DOHH2 (cell line): ENCODE results near the gene SLC26A8.

Source experiments
- H3F3A ChIP-seq: fragments of 200-600 bp; sonication (generic), shearing (Covaris generic); 2 replicates; pipeline ENCODE4 v1.6.0; 2016; ENCODE audit warnings: antibody characterized with exemption, mild to moderate bottlenecking; ENCODE audit not compliant: control insufficient read depth, insufficient read depth
- H3K27ac ChIP-seq: fragments of 200-600 bp; sonication (generic); 2 replicates; pipeline ENCODE4 v1.5.1; 2014; ENCODE audit warnings: low read depth, mild to moderate bottlenecking, low read length, moderate library complexity
- H3K27me3 ChIP-seq: fragments of 200-600 bp; sonication (generic); 2 replicates; pipeline ENCODE4 v1.6.1; 2014; ENCODE audit warnings: mild to moderate bottlenecking, low read length, mixed read lengths; ENCODE audit not compliant: control insufficient read depth
- H3K36me3 ChIP-seq: fragments of 200-600 bp; sonication (generic); 2 replicates; pipeline ENCODE4 v1.6.1; 2014; ENCODE audit warnings: mild to moderate bottlenecking, low read length, moderate library complexity, mixed read lengths; ENCODE audit not compliant: control insufficient read depth
- H3K4me1 ChIP-seq: fragments of 200-600 bp; sonication (generic); 2 replicates; pipeline ENCODE4 v1.6.1; 2014; ENCODE audit warnings: mild to moderate bottlenecking, low read length, mixed read lengths; ENCODE audit not compliant: control insufficient read depth
- H3K4me2 ChIP-seq: fragments of 200-600 bp; sonication (generic); 2 replicates; pipeline ENCODE4 v1.6.0; 2014; ENCODE audit warnings: mild to moderate bottlenecking, low read length, moderate library complexity
- H3K4me3 ChIP-seq: fragments of 200-600 bp; sonication (generic); 2 replicates; pipeline ENCODE4 v1.5.1; 2014; ENCODE audit warnings: mild to moderate bottlenecking, low read length, mixed read lengths
- H3K79me2 ChIP-seq: fragments of 200-600 bp; sonication (generic); 2 replicates; pipeline ENCODE4 v1.6.1; 2014; ENCODE audit warnings: mild to moderate bottlenecking, low read length, mixed read lengths; ENCODE audit not compliant: control insufficient read depth
- H3K9me2 ChIP-seq: fragments of 200-600 bp; sonication (generic); replicated peaks from 2 replicates; pipeline ENCODE4 v1.6.1; 2014; ENCODE audit warnings: mild to moderate bottlenecking, low read length, mixed read lengths; ENCODE audit not compliant: control insufficient read depth
- H3K9me3 ChIP-seq: fragments of 200-600 bp; sonication (generic); 2 replicates; pipeline ENCODE4 v1.6.1; 2014; ENCODE audit warnings: antibody characterized with exemption, low read length, mixed read lengths; ENCODE audit not compliant: control insufficient read depth, insufficient read depth
- H4K20me1 ChIP-seq: fragments of 200-600 bp; sonication (generic); 2 replicates; pipeline ENCODE4 v1.6.0; 2014; ENCODE audit warnings: low read depth, mild to moderate bottlenecking, antibody characterized with exemption, low read length, moderate library complexity; ENCODE audit not compliant: control insufficient read depth, insufficient read depth
- EZH2phosphoT487 ChIP-seq: fragments of 200-600 bp; sonication (generic); IDR thresholded peaks from 2 replicates; pipeline ENCODE4 v1.6.1; 2017; ENCODE audit warnings: borderline replicate concordance, mild to moderate bottlenecking, antibody characterized with exemption, low read length, moderate library complexity, mixed read lengths
- TF ChIP-seq, protein P1 (sequence below): fragments of 200-600 bp; sonication (generic); IDR thresholded peaks from one replicate; pipeline ENCODE4 v1.5.1; 2014; ENCODE audit warnings: antibody characterized with exemption, mild to moderate bottlenecking, low read depth, low read length; ENCODE audit not compliant: poor library complexity, severe bottlenecking

Gene SLC26A8

DNA sequence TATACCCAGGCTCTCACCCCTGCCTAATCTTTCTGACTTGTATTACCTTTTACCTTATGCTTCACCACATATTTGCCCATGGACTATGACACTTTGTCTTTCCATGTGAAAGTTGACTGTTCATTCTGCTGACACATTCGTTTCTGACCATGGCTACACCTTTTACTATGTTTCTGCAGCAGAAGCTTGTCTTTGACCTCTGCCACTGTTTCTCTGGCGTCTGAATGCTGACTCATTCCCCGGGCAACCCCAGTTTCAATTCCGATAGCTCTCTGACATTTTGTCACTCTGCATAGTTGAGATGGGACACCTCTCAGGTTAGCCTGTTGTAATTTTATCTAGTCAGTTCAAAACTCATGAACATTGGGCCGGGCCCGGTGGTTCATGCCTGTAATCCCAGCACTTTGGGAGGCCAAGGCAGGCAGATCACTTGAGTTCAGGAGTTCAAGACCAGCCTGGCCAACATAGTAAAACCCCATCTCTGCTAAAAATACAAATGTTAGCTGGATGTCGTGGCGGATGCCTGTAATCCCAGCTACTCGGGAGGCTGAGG lies 50.7 kb downstream of the SLC26A8 start:
- Histone ChIP-seq H3K27me3 (0 out of 2 replicates have a peak, but pooled peaks cover 2% of the 10 kb centered on the region), H3K36me3 (no peaks in the 10 kb centered on the region), H3K27ac (no peak overlapping the region), H3K9me2 (no peaks in the 10 kb centered on the region), H3K9me3 (no peaks in the 10 kb centered on the region), H3K79me2 (no peaks in the 10 kb centered on the region), H3K4me2 (no peak overlapping the region), H3K4me3 (no peak overlapping the region), H4K20me1 (no peaks in the 10 kb centered on the region), H3K4me1 (no peaks in the 10 kb centered on the region), H3F3A (no peaks in the 10 kb centered on the region)
- TF ChIP-seq, protein P1, sequence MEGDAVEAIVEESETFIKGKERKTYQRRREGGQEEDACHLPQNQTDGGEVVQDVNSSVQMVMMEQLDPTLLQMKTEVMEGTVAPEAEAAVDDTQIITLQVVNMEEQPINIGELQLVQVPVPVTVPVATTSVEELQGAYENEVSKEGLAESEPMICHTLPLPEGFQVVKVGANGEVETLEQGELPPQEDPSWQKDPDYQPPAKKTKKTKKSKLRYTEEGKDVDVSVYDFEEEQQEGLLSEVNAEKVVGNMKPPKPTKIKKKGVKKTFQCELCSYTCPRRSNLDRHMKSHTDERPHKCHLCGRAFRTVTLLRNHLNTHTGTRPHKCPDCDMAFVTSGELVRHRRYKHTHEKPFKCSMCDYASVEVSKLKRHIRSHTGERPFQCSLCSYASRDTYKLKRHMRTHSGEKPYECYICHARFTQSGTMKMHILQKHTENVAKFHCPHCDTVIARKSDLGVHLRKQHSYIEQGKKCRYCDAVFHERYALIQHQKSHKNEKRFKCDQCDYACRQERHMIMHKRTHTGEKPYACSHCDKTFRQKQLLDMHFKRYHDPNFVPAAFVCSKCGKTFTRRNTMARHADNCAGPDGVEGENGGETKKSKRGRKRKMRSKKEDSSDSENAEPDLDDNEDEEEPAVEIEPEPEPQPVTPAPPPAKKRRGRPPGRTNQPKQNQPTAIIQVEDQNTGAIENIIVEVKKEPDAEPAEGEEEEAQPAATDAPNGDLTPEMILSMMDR = no peak
- TF ChIP-seq EZH2phosphoT487 = no peak

GRCh38 chr6:35972471-35973367 lies 51.7 kb downstream of the SLC26A8 start:
- Histone ChIP-seq H3K27me3 (0 out of 2 replicates have a peak, but pooled peaks cover 2% of the 10 kb centered on the region), H3F3A (no peaks in the 10 kb centered on the region), H3K4me2 (no peak overlapping the region), H3K9me2 (no peaks in the 10 kb centered on the region), H3K27ac (no peak overlapping the region), H3K79me2 (no peaks in the 10 kb centered on the region), H3K36me3 (no peaks in the 10 kb centered on the region), H3K4me3 (no peak overlapping the region), H3K9me3 (no peaks in the 10 kb centered on the region), H4K20me1 (no peaks in the 10 kb centered on the region), H3K4me1 (no peaks in the 10 kb centered on the region)
- TF ChIP-seq, protein P1 = no peak

DNA sequence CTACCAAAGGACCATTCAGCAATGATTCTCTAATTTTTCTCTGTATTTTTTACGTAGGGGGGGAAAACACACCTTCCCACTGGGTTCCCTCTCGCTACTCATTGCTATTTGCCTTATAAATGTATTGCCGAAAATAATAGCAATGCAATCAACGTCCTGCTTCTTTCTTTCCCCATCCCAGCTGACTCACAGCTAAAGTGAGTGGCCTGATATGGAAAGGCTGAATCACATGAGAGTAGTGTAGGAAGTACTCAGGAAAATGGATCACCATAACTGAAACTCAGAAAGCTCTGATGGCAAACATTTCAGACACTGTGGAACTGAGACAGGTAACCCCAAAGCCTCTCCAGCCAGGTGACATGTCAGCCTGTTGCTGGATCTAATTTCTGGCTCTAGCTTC lies 54.3 kb downstream of the SLC26A8 start:
- H3K9me3 ChIP-seq = no peaks in the 10 kb centered on the region
- no peak overlapping the region for H3K4me3 ChIP-seq
- TF ChIP-seq, protein P1 = no peak
- no peaks in the 10 kb centered on the region for H3K9me2 ChIP-seq
- H3K4me1 ChIP-seq = no peaks in the 10 kb centered on the region
- H3F3A ChIP-seq = no peaks in the 10 kb centered on the region
- no peaks in the 10 kb centered on the region for H3K79me2 ChIP-seq
- no peaks in the 10 kb centered on the region for H3K36me3 ChIP-seq
- H3K27me3 ChIP-seq = 0 out of 2 replicates have a peak, but pooled peaks cover 2% of the 10 kb centered on the region
- no peaks in the 10 kb centered on the region for H4K20me1 ChIP-seq
- no peak overlapping the region for H3K4me2 ChIP-seq
- no peak overlapping the region for H3K27ac ChIP-seq
